Measurements from ENCODE around the gene TRAF5. TPM values are rescaled to one million over a fixed set of nuclear protein-coding genes. Genes with fewer than 3 reads are reported as not detected.

The TRAF5 gene
- total RNA-seq, 4 donors from 2014 or later, result 1.3 to 11.7 (median 4.3) TPM

DNA sequence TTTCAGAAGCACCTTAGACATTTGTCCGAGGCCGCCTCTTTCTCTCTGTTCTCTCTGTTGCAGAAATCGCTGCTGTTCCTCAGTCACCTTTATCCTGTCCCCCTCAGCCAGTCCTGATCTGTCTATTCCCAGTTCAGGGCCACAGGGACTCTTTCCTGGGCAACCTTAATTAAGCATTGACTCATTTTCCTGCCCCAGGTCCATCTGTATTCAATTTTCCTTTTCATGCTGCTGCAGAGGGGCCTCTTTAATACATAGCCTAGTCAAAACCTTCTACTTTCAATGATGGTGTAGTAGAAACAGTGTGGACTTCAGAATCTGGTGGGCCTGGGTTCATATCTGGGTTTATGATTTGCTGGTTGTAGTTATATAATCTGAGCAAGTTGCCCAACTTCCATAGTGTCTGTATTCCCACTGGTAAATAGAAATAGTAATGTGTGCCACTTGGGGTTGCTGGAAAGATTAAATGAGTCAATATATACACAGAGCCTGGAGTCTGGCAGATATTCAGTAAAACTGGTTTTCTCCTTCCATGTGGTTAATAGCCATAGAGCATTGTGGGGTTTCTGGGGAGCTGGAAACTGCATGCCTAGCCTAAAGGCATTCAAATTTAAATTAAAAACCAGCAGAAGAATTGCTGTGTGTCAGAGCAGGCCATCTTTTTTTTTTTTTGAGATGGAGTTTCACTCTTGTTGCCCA, 4.5 kb downstream of the TRAF5 start:
- no peak overlapping the region for H3K27ac ChIP-seq
- no peak overlapping the region for H3K4me3 ChIP-seq
- H3K27me3 ChIP-seq, result no peaks in the 10 kb centered on the region
- 98% methylated on average over 3 of the region's 3 CpGs for WGBS
- H3K9me3 ChIP-seq, result no peaks in the 10 kb centered on the region
- no peaks in the 10 kb centered on the region for H3K36me3 ChIP-seq
- no peak for DNase-seq (ENCODE audit: low spot score in 2 of 2)
- TF ChIP-seq EP300 (IDR thresholded peaks at IDR 0.05) (no peak), POLR2AphosphoS5 (IDR thresholded peaks at IDR 0.05) (no peak), POLR2A (IDR thresholded peaks at IDR 0.05) (no peak)
- TF ChIP-seq, protein P1, sequence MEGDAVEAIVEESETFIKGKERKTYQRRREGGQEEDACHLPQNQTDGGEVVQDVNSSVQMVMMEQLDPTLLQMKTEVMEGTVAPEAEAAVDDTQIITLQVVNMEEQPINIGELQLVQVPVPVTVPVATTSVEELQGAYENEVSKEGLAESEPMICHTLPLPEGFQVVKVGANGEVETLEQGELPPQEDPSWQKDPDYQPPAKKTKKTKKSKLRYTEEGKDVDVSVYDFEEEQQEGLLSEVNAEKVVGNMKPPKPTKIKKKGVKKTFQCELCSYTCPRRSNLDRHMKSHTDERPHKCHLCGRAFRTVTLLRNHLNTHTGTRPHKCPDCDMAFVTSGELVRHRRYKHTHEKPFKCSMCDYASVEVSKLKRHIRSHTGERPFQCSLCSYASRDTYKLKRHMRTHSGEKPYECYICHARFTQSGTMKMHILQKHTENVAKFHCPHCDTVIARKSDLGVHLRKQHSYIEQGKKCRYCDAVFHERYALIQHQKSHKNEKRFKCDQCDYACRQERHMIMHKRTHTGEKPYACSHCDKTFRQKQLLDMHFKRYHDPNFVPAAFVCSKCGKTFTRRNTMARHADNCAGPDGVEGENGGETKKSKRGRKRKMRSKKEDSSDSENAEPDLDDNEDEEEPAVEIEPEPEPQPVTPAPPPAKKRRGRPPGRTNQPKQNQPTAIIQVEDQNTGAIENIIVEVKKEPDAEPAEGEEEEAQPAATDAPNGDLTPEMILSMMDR (IDR thresholded peaks at IDR 0.05), result no peak
- H3K4me1 ChIP-seq, result peaks cover 47% of the 10 kb centered on the region

GRCh38 chr1:211332036-211332616, 5.5 kb downstream of the TRAF5 start:
- Histone ChIP-seq H3K9me3 (no peaks in the 10 kb centered on the region), H3K4me3 (no peak overlapping the region), H3K27me3 (no peaks in the 10 kb centered on the region), H3K36me3 (no peaks in the 10 kb centered on the region), H3K4me1 (peaks cover 44% of the 10 kb centered on the region), H3K27ac (no peak overlapping the region)
- WGBS, result 63% methylated on average over 3 of the region's 3 CpGs
- no peak for DNase-seq (ENCODE audit: low spot score in 2 of 2)
- TF ChIP-seq POLR2A (IDR thresholded peaks at IDR 0.05) (no peak), EP300 (IDR thresholded peaks at IDR 0.05) (no peak), POLR2AphosphoS5 (IDR thresholded peaks at IDR 0.05) (no peak)
- TF ChIP-seq, protein P1 (IDR thresholded peaks at IDR 0.05), result no peak

GRCh38 chr1:211332830-211333229, 6.2 kb downstream of the TRAF5 start:
- WGBS, result 88% methylated on average over 2 of the region's 2 CpGs
- Histone ChIP-seq H3K4me3 (no peak overlapping the region), H3K4me1 (peaks cover 37% of the 10 kb centered on the region), H3K27me3 (no peaks in the 10 kb centered on the region), H3K36me3 (no peaks in the 10 kb centered on the region), H3K9me3 (no peaks in the 10 kb centered on the region), H3K27ac (no peak overlapping the region)
- no peak for DNase-seq (ENCODE audit: low spot score in 2 of 2)
- TF ChIP-seq POLR2AphosphoS5 (IDR thresholded peaks at IDR 0.05) (no peak), EP300 (IDR thresholded peaks at IDR 0.05) (no peak), POLR2A (IDR thresholded peaks at IDR 0.05) (no peak)
- TF ChIP-seq, protein P1 (IDR thresholded peaks at IDR 0.05), result no peak

DNA sequence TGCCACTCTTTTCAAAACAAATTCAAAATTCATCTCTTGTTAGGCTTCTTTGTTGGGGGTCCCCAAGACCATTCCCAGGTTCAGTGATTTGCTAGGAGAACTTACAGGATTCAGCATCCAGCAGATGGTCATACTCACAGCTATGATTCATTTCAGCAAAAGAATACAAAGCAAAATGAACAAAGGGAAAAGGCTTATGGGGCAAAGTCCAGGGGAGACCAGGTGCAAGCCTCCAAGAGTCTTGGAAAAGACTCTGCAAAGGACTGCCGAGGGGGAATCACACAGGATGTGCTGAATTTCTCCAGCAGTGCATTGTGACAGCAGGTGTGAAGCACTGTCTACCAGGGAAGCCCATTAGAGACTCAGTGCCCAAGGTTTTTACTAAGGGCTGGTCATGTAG, 7.3 kb downstream of the TRAF5 start:
- no peaks in the 10 kb centered on the region for H3K27me3 ChIP-seq
- TF ChIP-seq, protein P1 (IDR thresholded peaks at IDR 0.05), result no peak
- TF ChIP-seq EP300 (IDR thresholded peaks at IDR 0.05), result no peak
- TF ChIP-seq POLR2AphosphoS5 (IDR thresholded peaks at IDR 0.05), result no peak
- no peak for TF ChIP-seq POLR2A (IDR thresholded peaks at IDR 0.05)
- H3K9me3 ChIP-seq, result no peaks in the 10 kb centered on the region
- H3K27ac ChIP-seq, result no peak overlapping the region
- no peak overlapping the region for H3K4me3 ChIP-seq
- no peak for DNase-seq (ENCODE audit: low spot score in 2 of 2)
- H3K36me3 ChIP-seq, result no peaks in the 10 kb centered on the region
- H3K4me1 ChIP-seq, result peaks cover 26% of the 10 kb centered on the region
- WGBS, result 90% methylated on average over 1 of the region's 1 CpG

GRCh38 chr1:211334986-211335385, 8.4 kb downstream of the TRAF5 start:
- Histone ChIP-seq H3K36me3 (no peaks in the 10 kb centered on the region), H3K9me3 (no peaks in the 10 kb centered on the region)
- no peak for DNase-seq (ENCODE audit: low spot score in 2 of 2)

More at GRCh38 chr1:211334986-211335385, 8.4 kb downstream of the TRAF5 start:
- Histone ChIP-seq H3K27me3 (no peaks in the 10 kb centered on the region), H3K27ac (no peak overlapping the region), H3K4me1 (peaks cover 20% of the 10 kb centered on the region), H3K4me3 (no peak overlapping the region)
- TF ChIP-seq POLR2A (IDR thresholded peaks at IDR 0.05) (no peak), POLR2AphosphoS5 (IDR thresholded peaks at IDR 0.05) (no peak), EP300 (IDR thresholded peaks at IDR 0.05) (no peak)
- TF ChIP-seq, protein P1 (IDR thresholded peaks at IDR 0.05), result no peak
- 83% methylated on average over 4 of the region's 4 CpGs for WGBS
